Ishikawa (cell line): Measurements from ENCODE around the gene GGT7.

Experiments
- CEBPB ChIP-seq: IDR thresholded peaks from 2 replicates; pipeline ENCODE4 v1.6.1; 2012
- CREB1 ChIP-seq: IDR thresholded peaks from 2 replicates; pipeline ENCODE4 v1.6.1; 2012; ENCODE audit warnings: low read depth
- EGR1 ChIP-seq: IDR thresholded peaks from 2 replicates; pipeline ENCODE4 v1.6.1; 2012
- EP300 ChIP-seq: IDR thresholded peaks from 2 replicates; pipeline ENCODE4 v1.6.1; 2012; ENCODE audit warnings: borderline replicate concordance
- FOXM1 ChIP-seq: IDR thresholded peaks from 2 replicates; pipeline ENCODE4 v1.6.1; 2012; ENCODE audit warnings: low read depth, borderline replicate concordance
- NFIC ChIP-seq: IDR thresholded peaks from 2 replicates; pipeline ENCODE4 v1.6.1; 2012
- RAD21 ChIP-seq: IDR thresholded peaks from 2 replicates; pipeline ENCODE4 v1.6.1; 2012; ENCODE audit warnings: low read depth
- TAF1 ChIP-seq: IDR thresholded peaks from 2 replicates; pipeline ENCODE4 v1.6.1; 2012; ENCODE audit warnings: low read depth, mild to moderate bottlenecking
- TCF12 ChIP-seq: IDR thresholded peaks from 2 replicates; pipeline ENCODE4 v1.6.1; 2012; ENCODE audit warnings: low read depth
- TEAD4 ChIP-seq: IDR thresholded peaks from 2 replicates; pipeline ENCODE4 v1.6.1; 2012
- YY1 ChIP-seq: IDR thresholded peaks from 2 replicates; pipeline ENCODE4 v1.6.1; 2012; ENCODE audit warnings: low read depth
- ZBTB7A ChIP-seq: IDR thresholded peaks from 2 replicates; pipeline ENCODE4 v1.6.1; 2012; ENCODE audit warnings: low read depth
- TF ChIP-seq, protein P1 (sequence below): IDR thresholded peaks from 2 replicates; pipeline ENCODE4 v1.6.1; 2012; ENCODE audit warnings: low read depth, mild to moderate bottlenecking
- TF ChIP-seq, protein P2 (sequence below): IDR thresholded peaks from 2 replicates; pipeline ENCODE4 v1.6.1; 2012
- TF ChIP-seq, protein P3 (sequence below): IDR thresholded peaks from 2 replicates; pipeline ENCODE4 v1.6.1; 2012

The GGT7 gene

DNA sequence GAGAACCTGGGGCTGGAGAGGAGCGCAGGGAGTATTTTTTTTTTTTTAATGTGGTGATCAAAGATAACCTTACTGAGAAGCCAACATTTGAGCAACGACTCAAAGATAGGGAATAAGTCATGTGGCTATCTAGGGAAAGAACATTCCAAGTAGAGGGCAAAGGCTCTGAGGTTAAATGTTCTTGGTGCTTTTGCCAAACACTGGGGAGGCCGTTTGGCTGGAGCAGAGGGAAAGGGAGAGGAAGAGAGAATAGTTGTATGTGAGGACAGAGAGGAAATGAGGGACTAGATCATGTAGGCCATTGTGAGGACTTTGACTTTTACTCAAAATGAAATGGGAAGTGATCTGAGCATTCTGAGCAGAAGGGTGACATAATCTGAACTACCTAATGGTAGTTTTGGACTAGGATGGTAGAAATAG lies 31.6 kb upstream of the GGT7 start:
- TF ChIP-seq CREB1: no peak
- TF ChIP-seq EGR1: no peak
- TF ChIP-seq FOXM1: no peak
- TF ChIP-seq YY1: no peak
- TF ChIP-seq TEAD4: no peak
- TF ChIP-seq, protein P1, sequence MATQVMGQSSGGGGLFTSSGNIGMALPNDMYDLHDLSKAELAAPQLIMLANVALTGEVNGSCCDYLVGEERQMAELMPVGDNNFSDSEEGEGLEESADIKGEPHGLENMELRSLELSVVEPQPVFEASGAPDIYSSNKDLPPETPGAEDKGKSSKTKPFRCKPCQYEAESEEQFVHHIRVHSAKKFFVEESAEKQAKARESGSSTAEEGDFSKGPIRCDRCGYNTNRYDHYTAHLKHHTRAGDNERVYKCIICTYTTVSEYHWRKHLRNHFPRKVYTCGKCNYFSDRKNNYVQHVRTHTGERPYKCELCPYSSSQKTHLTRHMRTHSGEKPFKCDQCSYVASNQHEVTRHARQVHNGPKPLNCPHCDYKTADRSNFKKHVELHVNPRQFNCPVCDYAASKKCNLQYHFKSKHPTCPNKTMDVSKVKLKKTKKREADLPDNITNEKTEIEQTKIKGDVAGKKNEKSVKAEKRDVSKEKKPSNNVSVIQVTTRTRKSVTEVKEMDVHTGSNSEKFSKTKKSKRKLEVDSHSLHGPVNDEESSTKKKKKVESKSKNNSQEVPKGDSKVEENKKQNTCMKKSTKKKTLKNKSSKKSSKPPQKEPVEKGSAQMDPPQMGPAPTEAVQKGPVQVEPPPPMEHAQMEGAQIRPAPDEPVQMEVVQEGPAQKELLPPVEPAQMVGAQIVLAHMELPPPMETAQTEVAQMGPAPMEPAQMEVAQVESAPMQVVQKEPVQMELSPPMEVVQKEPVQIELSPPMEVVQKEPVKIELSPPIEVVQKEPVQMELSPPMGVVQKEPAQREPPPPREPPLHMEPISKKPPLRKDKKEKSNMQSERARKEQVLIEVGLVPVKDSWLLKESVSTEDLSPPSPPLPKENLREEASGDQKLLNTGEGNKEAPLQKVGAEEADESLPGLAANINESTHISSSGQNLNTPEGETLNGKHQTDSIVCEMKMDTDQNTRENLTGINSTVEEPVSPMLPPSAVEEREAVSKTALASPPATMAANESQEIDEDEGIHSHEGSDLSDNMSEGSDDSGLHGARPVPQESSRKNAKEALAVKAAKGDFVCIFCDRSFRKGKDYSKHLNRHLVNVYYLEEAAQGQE: no peak
- no peak for TF ChIP-seq RAD21
- TF ChIP-seq EP300: no peak
- TF ChIP-seq ZBTB7A: no peak
- no peak for TF ChIP-seq TCF12
- TF ChIP-seq CEBPB: no peak
- TF ChIP-seq TAF1: no peak
- TF ChIP-seq, protein P2, sequence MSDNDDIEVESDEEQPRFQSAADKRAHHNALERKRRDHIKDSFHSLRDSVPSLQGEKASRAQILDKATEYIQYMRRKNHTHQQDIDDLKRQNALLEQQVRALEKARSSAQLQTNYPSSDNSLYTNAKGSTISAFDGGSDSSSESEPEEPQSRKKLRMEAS: no peak
- TF ChIP-seq NFIC: no peak
- TF ChIP-seq, protein P3, sequence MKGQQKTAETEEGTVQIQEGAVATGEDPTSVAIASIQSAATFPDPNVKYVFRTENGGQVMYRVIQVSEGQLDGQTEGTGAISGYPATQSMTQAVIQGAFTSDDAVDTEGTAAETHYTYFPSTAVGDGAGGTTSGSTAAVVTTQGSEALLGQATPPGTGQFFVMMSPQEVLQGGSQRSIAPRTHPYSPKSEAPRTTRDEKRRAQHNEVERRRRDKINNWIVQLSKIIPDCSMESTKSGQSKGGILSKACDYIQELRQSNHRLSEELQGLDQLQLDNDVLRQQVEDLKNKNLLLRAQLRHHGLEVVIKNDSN: no peak

DNA sequence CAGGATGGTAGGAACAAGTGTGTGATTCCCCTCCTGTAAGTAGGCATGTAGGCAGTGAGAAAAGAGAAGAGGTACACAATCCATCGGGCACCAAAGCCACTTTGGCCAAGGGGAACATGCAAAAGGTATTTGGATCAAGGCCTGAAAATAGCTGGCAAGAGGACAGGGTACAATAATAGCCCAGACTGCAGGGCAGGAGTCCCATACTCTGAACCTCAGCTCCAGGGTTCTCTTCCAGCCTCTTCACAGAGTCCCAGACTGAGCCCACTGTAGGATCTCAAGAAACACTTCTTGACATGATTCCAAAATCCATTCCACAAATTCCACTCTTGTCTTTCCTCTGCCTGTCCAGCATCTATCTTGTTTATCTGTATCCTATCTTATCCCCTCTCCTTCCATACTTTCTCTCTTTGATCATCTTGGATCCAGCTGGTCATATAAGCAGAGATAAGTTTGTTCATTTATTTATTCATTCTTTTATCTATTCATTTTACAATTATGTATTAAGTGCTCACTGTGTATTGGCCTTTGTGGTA lies 23.5 kb upstream of the GGT7 start:
- TF ChIP-seq EP300 (no peak), TCF12 (no peak), CEBPB (no peak), RAD21 (no peak), TEAD4 (no peak), EGR1 (no peak), ZBTB7A (no peak), FOXM1 (no peak), TAF1 (no peak), CREB1 (no peak), NFIC (no peak), YY1 (no peak)
- TF ChIP-seq, protein P3: no peak
- TF ChIP-seq, protein P1: no peak

DNA sequence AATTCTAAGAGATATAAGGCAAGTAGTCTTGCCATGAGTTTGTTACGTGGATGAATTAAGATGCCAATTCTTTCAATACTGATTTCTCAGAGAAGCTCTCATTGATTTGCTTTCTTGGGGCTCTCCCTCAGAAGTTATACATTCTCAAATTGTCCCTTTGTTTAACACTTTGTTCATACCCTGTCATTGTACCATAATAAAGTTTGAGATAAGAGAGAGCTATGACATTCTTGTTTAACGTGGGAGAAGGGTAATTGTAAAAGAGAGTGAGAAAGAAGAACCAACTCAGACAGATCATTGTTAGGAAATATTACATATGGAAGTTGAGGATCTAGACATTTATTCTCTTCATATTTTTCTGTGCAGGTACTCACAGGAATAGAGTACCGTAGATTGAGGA lies 22.8 kb upstream of the GGT7 start:
- TF ChIP-seq, protein P2: no peak
- TF ChIP-seq, protein P1: no peak
- no peak for TF ChIP-seq RAD21
- TF ChIP-seq NFIC: no peak
- no peak for TF ChIP-seq EP300
- TF ChIP-seq ZBTB7A: no peak
- no peak for TF ChIP-seq EGR1
- TF ChIP-seq TEAD4: no peak
- TF ChIP-seq TAF1: no peak
- TF ChIP-seq CEBPB: no peak
- no peak for TF ChIP-seq TCF12
- TF ChIP-seq, protein P3: no peak
- TF ChIP-seq YY1: no peak
- TF ChIP-seq FOXM1: no peak
- no peak for TF ChIP-seq CREB1

DNA sequence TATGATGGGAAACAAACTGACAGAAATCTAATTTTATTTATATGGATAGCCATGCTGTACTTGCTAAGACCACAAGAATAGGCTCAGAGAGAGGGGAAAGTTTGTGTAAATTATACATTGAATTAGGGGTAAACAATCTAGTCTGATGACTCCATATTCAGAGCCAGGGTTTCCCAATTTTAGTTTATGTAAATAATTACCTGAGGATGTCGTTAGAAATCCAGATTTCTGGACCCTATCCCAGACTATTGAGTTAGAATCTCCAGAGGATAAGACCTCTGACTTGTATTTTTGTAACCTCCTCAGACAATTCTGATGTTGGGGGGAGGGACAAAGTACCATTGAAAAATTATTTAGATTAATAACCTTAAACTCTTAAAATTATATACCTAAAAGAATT lies 22.1 kb upstream of the GGT7 start:
- no peak for TF ChIP-seq EP300
- no peak for TF ChIP-seq TCF12
- TF ChIP-seq CREB1: no peak
- TF ChIP-seq TEAD4: no peak
- no peak for TF ChIP-seq TAF1
- TF ChIP-seq NFIC: no peak
- TF ChIP-seq CEBPB: no peak
- TF ChIP-seq YY1: no peak
- no peak for TF ChIP-seq EGR1
- TF ChIP-seq ZBTB7A: no peak
- no peak for TF ChIP-seq FOXM1
- TF ChIP-seq, protein P3: no peak
- TF ChIP-seq, protein P2: no peak
- no peak for TF ChIP-seq RAD21
